C4-2B (cell line): ENCODE results near the gene RNF103.

ENCODE experiments used
- CTCF ChIP-seq: fragments of 450-650 bp; conservative IDR thresholded peaks from 2 replicates; pipeline ENCODE4 v1.5.1; 2017; ENCODE audit warnings: mild to moderate bottlenecking
- ZFX ChIP-seq: fragments of 450-650 bp; IDR thresholded peaks from 2 replicates; pipeline ENCODE4 v1.6.1; 2017

DNA sequence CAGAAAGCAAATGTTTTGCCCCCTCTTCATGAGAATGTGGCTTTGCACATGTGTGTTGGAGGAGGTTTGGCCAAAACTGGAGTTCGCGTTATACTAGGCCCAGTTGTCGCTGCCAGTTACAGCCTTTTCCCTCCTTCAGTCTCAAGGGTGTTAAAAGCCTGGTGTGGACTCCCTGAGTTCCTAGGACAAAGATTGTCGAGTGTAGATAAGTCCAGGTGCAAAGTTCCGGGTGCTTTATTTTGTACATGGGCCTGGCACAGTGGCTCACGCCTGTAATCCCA, 542 bp upstream of the RNF103 start:
- no peak for TF ChIP-seq CTCF
- TF ChIP-seq ZFX: no peak
